GF-D8 (cell line): ENCODE measurements around the gene C1orf21.
"Not testable (repeated sequence)": the region's sequence is repeated elsewhere in the genome, so short reads cannot be mapped to it uniquely, and the experiment has no call there.

ENCODE experiments used
- DNase-seq: peaks from one replicate; lab custom pipeline; 2025; lab: John Stamatoyannopoulos, UW

Gene C1orf21

GRCh38 chr1:184386312-184387068 lies at the start of gene C1orf21:
TSS of gene C1orf21 (plus strand) at chr1:184387029. CDS start at chr1:184477510, 90,481 bp downstream.
- DNase-seq = no peak

GRCh38 chr1:184337865-184338264 lies 49.0 kb upstream of the C1orf21 start:
- not testable (repeated sequence) for DNase-seq

GRCh38 chr1:184340984-184341383 lies 45.8 kb upstream of the C1orf21 start:
- no peak for DNase-seq

GRCh38 chr1:184350573-184350972 lies 36.3 kb upstream of the C1orf21 start:
- DNase-seq = no peak

- no peak for DNase-seq
Observed at GRCh38 chr1:184351416-184351975, 35.3 kb upstream of the C1orf21 start.

GRCh38 chr1:184352776-184353175 lies 34.1 kb upstream of the C1orf21 start:
- DNase-seq = no peak

- no peak for DNase-seq
Observed at GRCh38 chr1:184354719-184355118, 32.1 kb upstream of the C1orf21 start.

GRCh38 chr1:184356891-184357290 lies 29.9 kb upstream of the C1orf21 start:
- DNase-seq = no peak

- DNase-seq = no peak
Observed at GRCh38 chr1:184358256-184358655, 28.6 kb upstream of the C1orf21 start.

GRCh38 chr1:184359909-184360308 lies 26.9 kb upstream of the C1orf21 start:
- DNase-seq = no peak

- no peak for DNase-seq
Observed at GRCh38 chr1:184362876-184363275, 24.0 kb upstream of the C1orf21 start.

GRCh38 chr1:184365699-184366098 lies 21.1 kb upstream of the C1orf21 start:
- no peak for DNase-seq

GRCh38 chr1:184366997-184367396 lies 19.8 kb upstream of the C1orf21 start:
- DNase-seq = no peak

GRCh38 chr1:184367427-184368038 lies 19.3 kb upstream of the C1orf21 start:
- DNase-seq = no peak

GRCh38 chr1:184368354-184368753 lies 18.5 kb upstream of the C1orf21 start:
- no peak for DNase-seq

GRCh38 chr1:184370850-184371249 lies 16.0 kb upstream of the C1orf21 start:
- no peak for DNase-seq

GRCh38 chr1:184373155-184373554 lies 13.7 kb upstream of the C1orf21 start:
- DNase-seq = no peak

- DNase-seq = no peak
Observed at GRCh38 chr1:184376369-184376768, 10.5 kb upstream of the C1orf21 start.

- no peak for DNase-seq
Observed at GRCh38 chr1:184379111-184379752, 7.6 kb upstream of the C1orf21 start.

GRCh38 chr1:184380468-184380867 lies 6.4 kb upstream of the C1orf21 start:
- DNase-seq = no peak

- DNase-seq = no peak
Observed at GRCh38 chr1:184383772-184384323, 3.0 kb upstream of the C1orf21 start.

GRCh38 chr1:184385865-184386311 lies 941 bp upstream of the C1orf21 start:
- DNase-seq = no peak
